Ramos (cell line): Measurements from ENCODE around the gene RAP1GAP.

Experiments
- in situ Hi-C: fragments of 300-500 bp; cut with MboI; formaldehyde crosslinking; loops from one replicate; pipeline ENCODE4 v1.14.3; 2022; ENCODE audit warnings: low sequenced_read_pairs; ENCODE audit not compliant: unreplicated experiment

RAP1GAP gene

GRCh38 chr1:21648791-21649190 is 20.4 kb downstream of the RAP1GAP start:
- in situ Hi-C loops = no loop called here

GRCh38 chr1:21648352-21648730 is 20.8 kb downstream of the RAP1GAP start:
- in situ Hi-C loops = no loop called here

- in situ Hi-C loops = no loop called here
Measured at GRCh38 chr1:21647431-21648351, 21.5 kb downstream of the RAP1GAP start.

GRCh38 chr1:21645550-21645949 is 23.6 kb downstream of the RAP1GAP start:
- in situ Hi-C loops = no loop called here

GRCh38 chr1:21644906-21645305 is 24.3 kb downstream of the RAP1GAP start:
- in situ Hi-C loops = no loop called here

GRCh38 chr1:21644348-21644747 is 24.8 kb downstream of the RAP1GAP start:
- in situ Hi-C loops = no loop called here

- in situ Hi-C loops = no loop called here
Measured at GRCh38 chr1:21643624-21644023, 25.5 kb downstream of the RAP1GAP start.

- in situ Hi-C loops = no loop called here
Measured at GRCh38 chr1:21641967-21642739, 27.0 kb downstream of the RAP1GAP start.

GRCh38 chr1:21641537-21641936 is 27.6 kb downstream of the RAP1GAP start:
- in situ Hi-C loops = no loop called here

- in situ Hi-C loops = no loop called here
Measured at GRCh38 chr1:21641076-21641475, 28.1 kb downstream of the RAP1GAP start.

- in situ Hi-C loops = no loop called here
Measured at GRCh38 chr1:21640653-21641052, 28.5 kb downstream of the RAP1GAP start.

GRCh38 chr1:21639594-21640041 is 29.5 kb downstream of the RAP1GAP start:
- in situ Hi-C loops = no loop called here

GRCh38 chr1:21638531-21639341 is 30.4 kb downstream of the RAP1GAP start:
- in situ Hi-C loops = no loop called here

- in situ Hi-C loops = no loop called here
Measured at GRCh38 chr1:21637514-21637913, 31.6 kb downstream of the RAP1GAP start.

GRCh38 chr1:21636029-21636428 is 33.1 kb downstream of the RAP1GAP start:
- in situ Hi-C loops = no loop called here

GRCh38 chr1:21634806-21635535 is 34.2 kb downstream of the RAP1GAP start:
- in situ Hi-C loops = no loop called here

- in situ Hi-C loops = no loop called here
Measured at GRCh38 chr1:21633992-21634805, 35.0 kb downstream of the RAP1GAP start.

GRCh38 chr1:21633141-21633755 is 35.9 kb downstream of the RAP1GAP start:
- in situ Hi-C loops = no loop called here
